Measurements from ENCODE around the gene GOLGA2. TPM values are rescaled to one million over a fixed set of nuclear protein-coding genes. Genes with fewer than 3 reads are reported as not detected.
A peak's percentile ranks its signal among the peaks of the same experiment; 100 is the strongest.

The GOLGA2 gene
- total and polyA plus RNA-seq, 2 donors (not counting 1 experiment from before 2014, with no cell fraction given): 23.2 to 87.3 TPM

DNA sequence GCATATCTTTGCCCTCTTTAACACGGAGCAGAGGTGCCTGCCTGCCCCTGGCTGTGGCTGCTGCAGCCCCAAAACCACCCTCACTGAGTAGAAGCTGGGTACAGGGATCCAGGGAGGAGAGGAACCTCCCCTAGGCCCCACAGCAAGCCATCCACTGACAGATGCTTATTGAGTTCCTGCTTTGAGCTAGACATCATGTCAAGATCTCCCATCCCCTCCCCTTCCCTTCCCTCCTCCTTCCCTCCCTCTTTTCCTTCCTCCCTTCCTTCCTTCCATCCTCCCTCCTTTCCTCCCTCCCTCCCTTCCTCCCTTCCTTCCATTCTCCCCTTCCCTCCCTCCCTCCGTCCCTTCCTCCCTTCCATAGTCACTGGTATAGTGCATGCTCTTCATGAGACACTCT lies 29.3 kb downstream of the GOLGA2 start:
- H3K9ac ChIP-seq (ENCODE audit: low read length): no peak overlapping the region
- 86% methylated on average over 1 of the region's 2 CpGs for WGBS (ENCODE audit: insufficient coverage)
- ChIA-PET POLR2A (no interaction called here), CTCF (no interaction called here)
- Mint-ChIP-seq H3K27me3 (peaks cover 21% of the 10 kb centered on the region), H3K4me3 (no peak overlapping the region), H3K27ac (no peak overlapping the region), H3K9me3 (ENCODE audit: insufficient read depth) (no peaks in the 10 kb centered on the region), H3K4me1 (peaks cover 24% of the 10 kb centered on the region)
- no peaks in the 10 kb centered on the region for H3K36me3 ChIP-seq (replicated peaks in 1 of 2; ENCODE audit: control extremely low read depth in 1 of 2, control insufficient read depth in 1 of 2, extremely low read depth in 1 of 2, insufficient read depth in 2 of 2, low read length in 1 of 2)
- H3K4me2 ChIP-seq (replicated peaks; ENCODE audit: low read depth, low read length, poor library complexity, severe bottlenecking): no peak overlapping the region
- no peak for DNase-seq
- no peak for ATAC-seq (ENCODE audit: low read depth)
- no peaks in the 10 kb centered on the region for H4K20me1 ChIP-seq (ENCODE audit: control insufficient read depth, insufficient read depth, low read length, poor library complexity, severe bottlenecking)
- H3K79me2 ChIP-seq (ENCODE audit: control insufficient read depth, insufficient read depth, low read length): no peaks in the 10 kb centered on the region
- H3K4me1 ChIP-seq (ENCODE audit: control insufficient read depth in 2 of 2, insufficient read depth in 2 of 2, low read length in 2 of 2): peaks cover 13 to 24% of the 10 kb centered on the region in 2 donors
- H3K9me3 ChIP-seq (ENCODE audit: control extremely low read depth in 1 of 3, control insufficient read depth in 2 of 3, insufficient read depth in 1 of 3, low read length in 2 of 3): peaks cover 0 to 3% (median 0%) of the 10 kb centered on the region in 3 donors
- H3K27me3 ChIP-seq (replicated peaks in 1 of 4; ENCODE audit: control extremely low read depth in 1 of 4, control insufficient read depth in 3 of 4, insufficient read depth in 4 of 4, low read length in 3 of 4): peaks cover 0 to 27% (median 7%) of the 10 kb centered on the region in 4 experiments
- H3K4me3 ChIP-seq (ENCODE audit: control extremely low read depth in 1 of 5, extremely low read depth in 1 of 5, insufficient read depth in 1 of 5, low read depth in 2 of 5, low read length in 4 of 5): no peak overlapping the region
- H2AFZ ChIP-seq (ENCODE audit: insufficient read depth, low read depth, low read length, poor library complexity, severe bottlenecking): no peak overlapping the region
- TF ChIP-seq, protein P1, sequence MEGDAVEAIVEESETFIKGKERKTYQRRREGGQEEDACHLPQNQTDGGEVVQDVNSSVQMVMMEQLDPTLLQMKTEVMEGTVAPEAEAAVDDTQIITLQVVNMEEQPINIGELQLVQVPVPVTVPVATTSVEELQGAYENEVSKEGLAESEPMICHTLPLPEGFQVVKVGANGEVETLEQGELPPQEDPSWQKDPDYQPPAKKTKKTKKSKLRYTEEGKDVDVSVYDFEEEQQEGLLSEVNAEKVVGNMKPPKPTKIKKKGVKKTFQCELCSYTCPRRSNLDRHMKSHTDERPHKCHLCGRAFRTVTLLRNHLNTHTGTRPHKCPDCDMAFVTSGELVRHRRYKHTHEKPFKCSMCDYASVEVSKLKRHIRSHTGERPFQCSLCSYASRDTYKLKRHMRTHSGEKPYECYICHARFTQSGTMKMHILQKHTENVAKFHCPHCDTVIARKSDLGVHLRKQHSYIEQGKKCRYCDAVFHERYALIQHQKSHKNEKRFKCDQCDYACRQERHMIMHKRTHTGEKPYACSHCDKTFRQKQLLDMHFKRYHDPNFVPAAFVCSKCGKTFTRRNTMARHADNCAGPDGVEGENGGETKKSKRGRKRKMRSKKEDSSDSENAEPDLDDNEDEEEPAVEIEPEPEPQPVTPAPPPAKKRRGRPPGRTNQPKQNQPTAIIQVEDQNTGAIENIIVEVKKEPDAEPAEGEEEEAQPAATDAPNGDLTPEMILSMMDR (IDR thresholded peaks at IDR 0.05): no peak
- no peak for TF ChIP-seq EZH2 (IDR thresholded peaks at IDR 0.05; ENCODE audit: borderline replicate concordance, insufficient read depth, low read depth, low read length, poor library complexity, severe bottlenecking)
- intact Hi-C loops (cut with micrococcal nuclease): no loop called here
- no peak overlapping the region for H3K27ac ChIP-seq (ENCODE audit: low read length in 2 of 2)

DNA sequence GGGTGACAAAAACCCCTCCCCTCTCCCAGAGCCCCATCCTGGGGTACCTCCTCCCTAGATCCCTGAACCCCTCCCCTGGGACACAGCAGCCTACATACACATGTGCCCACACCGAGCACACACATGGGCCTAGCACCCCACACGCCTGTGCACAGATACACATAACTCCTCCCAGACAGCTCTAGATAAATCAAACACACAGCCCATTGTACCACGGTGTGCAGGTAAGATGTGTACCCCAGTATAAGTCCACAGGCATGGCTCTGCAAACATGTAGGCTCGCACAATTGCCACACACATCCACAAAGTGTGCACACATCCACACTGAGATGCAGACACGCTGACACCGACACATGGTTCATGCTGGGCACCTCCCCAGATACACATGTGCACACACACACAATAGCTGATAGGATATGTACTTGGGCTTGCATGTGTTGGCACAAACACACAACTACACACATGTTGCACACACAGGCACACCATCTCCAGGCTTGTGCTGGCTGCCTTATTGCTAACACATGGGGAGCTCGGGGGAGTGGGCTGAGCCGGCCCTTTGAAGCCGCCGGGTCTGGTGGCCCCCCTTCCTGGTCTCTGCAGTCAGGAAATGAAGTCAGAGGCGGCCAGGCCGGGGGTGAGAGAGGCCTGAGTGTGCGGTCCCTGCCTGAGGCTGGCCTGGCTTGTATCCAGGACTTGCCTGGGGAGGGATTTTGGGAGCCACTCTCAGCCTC lies 30.2 kb downstream of the GOLGA2 start:
- Histone ChIP-seq H3K27ac (ENCODE audit: low read length in 2 of 2) (no peak overlapping the region), H3K4me1 (ENCODE audit: control insufficient read depth in 2 of 2, insufficient read depth in 2 of 2, low read length in 2 of 2) (peaks cover 5 to 16% of the 10 kb centered on the region in 2 donors), H2AFZ (ENCODE audit: insufficient read depth, low read depth, low read length, poor library complexity, severe bottlenecking) (no peak overlapping the region), H3K27me3 (replicated peaks in 1 of 4; ENCODE audit: control extremely low read depth in 1 of 4, control insufficient read depth in 3 of 4, insufficient read depth in 4 of 4, low read length in 3 of 4) (peaks cover 0 to 32% (median 7%) of the 10 kb centered on the region in 4 experiments), H3K36me3 (replicated peaks in 1 of 2; ENCODE audit: control extremely low read depth in 1 of 2, control insufficient read depth in 1 of 2, extremely low read depth in 1 of 2, insufficient read depth in 2 of 2, low read length in 1 of 2) (no peaks in the 10 kb centered on the region), H3K9me3 (ENCODE audit: control extremely low read depth in 1 of 3, control insufficient read depth in 2 of 3, insufficient read depth in 1 of 3, low read length in 2 of 3) (peaks cover 0 to 3% (median 0%) of the 10 kb centered on the region in 3 donors), H3K79me2 (ENCODE audit: control insufficient read depth, insufficient read depth, low read length) (no peaks in the 10 kb centered on the region), H4K20me1 (ENCODE audit: control insufficient read depth, insufficient read depth, low read length, poor library complexity, severe bottlenecking) (no peaks in the 10 kb centered on the region), H3K9ac (ENCODE audit: low read length) (no peak overlapping the region), H3K4me3 (ENCODE audit: control extremely low read depth in 1 of 5, extremely low read depth in 1 of 5, insufficient read depth in 1 of 5, low read depth in 2 of 5, low read length in 4 of 5) (no peak overlapping the region), H3K4me2 (replicated peaks; ENCODE audit: low read depth, low read length, poor library complexity, severe bottlenecking) (no peak overlapping the region)
- Mint-ChIP-seq H3K4me1 (peaks cover 20% of the 10 kb centered on the region), H3K4me3 (peak overlapping the region; percentile 40), H3K27ac (peak overlapping the region; percentile 3), H3K27me3 (peaks cover 25% of the 10 kb centered on the region), H3K9me3 (ENCODE audit: insufficient read depth) (no peaks in the 10 kb centered on the region)
- DNase-seq (no peak), ATAC-seq (ENCODE audit: low read depth) (no peak)
- TF ChIP-seq, protein P1 (IDR thresholded peaks at IDR 0.05): no peak
- TF ChIP-seq EZH2 (IDR thresholded peaks at IDR 0.05; ENCODE audit: borderline replicate concordance, insufficient read depth, low read depth, low read length, poor library complexity, severe bottlenecking): no peak
- intact Hi-C loops (cut with micrococcal nuclease): no loop called here
- CTCF ChIA-PET: no interaction called here
- POLR2A ChIA-PET: interaction anchor here (0.7 to 1.0 kb wide), 2 partner anchors 15 to 823 kb away, joined by 3 to 6 read pairs; no protein-coding TSS in a partner anchor
- 49% methylated on average over 10 of the region's 13 CpGs for WGBS (ENCODE audit: insufficient coverage)
